Lung microvascular endothelial cell (primary cell): ENCODE results near the gene GSTM3. TPM values are rescaled to one million over a fixed set of nuclear protein-coding genes. Genes with fewer than 3 reads are reported as not detected.

Experiments used
- DNase-seq, 2 donors: peaks; one replicate each; pipeline versions ENCODE4 v3.0.0 to v3.0.0-alpha.2; 2010; ENCODE audit warnings: low read depth in 2 of 2
- total RNA-seq: library from RNA; depleted of rRNA; stranded (reverse); fragments of >200 nt; gene quantifications from 2 replicates; pipeline ENCODE4 v1.2.1, GENCODE V29; 2014

The GSTM3 gene
- total RNA-seq, result 36.3 and 42.9 TPM in 2 replicates

DNA sequence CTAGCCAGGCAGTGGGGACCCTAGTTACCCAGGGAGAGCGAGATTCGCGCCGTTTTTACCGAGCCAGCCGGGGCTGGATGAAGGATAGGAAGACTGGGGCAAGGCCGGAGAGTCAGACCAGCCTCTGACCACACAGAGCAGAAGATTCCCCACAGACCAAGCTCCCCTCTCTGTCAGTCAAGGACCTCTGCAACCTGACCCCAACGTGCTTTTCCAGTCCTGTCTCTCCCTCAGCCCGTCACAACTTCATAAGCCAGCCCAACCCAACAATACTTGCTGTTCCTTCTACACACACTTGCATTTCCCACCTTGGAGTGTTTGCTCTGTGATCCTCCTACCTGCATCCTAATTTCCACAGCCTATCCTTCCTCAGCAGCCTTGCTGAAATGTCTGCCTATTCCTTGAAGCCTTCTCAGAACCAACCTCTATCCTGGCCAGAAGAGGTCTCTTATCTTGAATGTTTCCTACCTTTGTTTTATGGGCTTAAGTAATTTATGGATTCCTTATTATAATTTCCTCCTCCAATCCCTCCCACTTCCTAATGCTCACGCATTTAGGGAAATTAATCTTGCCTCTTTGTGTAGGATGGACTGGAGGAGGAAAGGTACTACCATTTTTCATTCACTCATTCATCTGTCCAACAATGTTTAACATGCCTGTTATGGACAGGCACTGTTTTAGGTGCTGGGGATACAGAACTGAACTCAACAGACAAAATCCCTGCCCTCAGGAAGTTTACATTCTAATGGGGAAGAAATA is at the start of gene GSTM3:
GSTM3 (minus strand) TSS at position 424 of the 759 bp plus-strand sequence. CDS start 751 bp downstream, outside the sequence.
- DNase-seq, result no peak

- DNase-seq, result no peak
Observed at GRCh38 chr1:109790329-109790728, 49.5 kb upstream of the GSTM3 start.

- no peak for DNase-seq
Observed at GRCh38 chr1:109789551-109790180, 48.8 kb upstream of the GSTM3 start.

DNA sequence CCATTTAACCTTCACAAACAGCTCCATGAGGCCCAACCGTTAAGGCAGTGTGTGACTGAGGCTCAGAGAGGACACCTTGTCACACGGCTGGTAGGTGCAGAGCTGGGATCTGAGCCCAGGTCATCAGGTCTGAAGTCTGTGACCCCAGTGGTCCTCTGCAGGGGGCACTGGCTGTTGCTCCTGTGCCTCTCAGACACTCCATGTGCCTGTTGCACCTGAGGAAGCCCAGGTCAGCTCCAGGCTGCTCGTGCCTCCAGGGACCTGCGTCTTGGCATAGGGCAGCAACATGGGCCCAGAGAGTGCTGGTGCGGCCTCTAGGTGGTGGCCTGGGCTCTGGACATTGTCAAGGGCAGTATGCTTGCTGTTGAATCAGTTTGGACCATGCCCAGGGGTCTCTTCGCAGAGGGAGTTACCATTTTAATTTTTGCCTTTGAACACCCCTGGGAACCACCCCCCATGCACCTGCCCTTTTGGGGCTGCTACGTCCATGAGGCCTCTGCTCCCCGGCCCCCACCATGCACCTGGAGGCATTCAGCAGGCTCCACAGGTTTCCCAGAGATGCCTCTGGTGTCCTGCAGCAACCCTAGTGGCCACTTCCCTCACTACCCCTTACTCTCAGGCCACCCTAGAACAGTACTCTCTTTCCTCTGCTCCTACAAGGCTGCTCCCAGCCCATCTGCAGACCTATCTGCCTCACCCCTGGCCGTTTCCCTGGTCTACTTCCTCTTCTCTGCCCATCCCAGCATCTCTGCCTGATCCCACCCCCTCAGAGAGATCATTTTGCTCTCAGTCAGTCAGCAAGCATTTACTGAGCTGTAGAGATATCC is 48.1 kb upstream of the GSTM3 start:
- peak in 1 of 2 donors; percentile 27 for DNase-seq

DNA sequence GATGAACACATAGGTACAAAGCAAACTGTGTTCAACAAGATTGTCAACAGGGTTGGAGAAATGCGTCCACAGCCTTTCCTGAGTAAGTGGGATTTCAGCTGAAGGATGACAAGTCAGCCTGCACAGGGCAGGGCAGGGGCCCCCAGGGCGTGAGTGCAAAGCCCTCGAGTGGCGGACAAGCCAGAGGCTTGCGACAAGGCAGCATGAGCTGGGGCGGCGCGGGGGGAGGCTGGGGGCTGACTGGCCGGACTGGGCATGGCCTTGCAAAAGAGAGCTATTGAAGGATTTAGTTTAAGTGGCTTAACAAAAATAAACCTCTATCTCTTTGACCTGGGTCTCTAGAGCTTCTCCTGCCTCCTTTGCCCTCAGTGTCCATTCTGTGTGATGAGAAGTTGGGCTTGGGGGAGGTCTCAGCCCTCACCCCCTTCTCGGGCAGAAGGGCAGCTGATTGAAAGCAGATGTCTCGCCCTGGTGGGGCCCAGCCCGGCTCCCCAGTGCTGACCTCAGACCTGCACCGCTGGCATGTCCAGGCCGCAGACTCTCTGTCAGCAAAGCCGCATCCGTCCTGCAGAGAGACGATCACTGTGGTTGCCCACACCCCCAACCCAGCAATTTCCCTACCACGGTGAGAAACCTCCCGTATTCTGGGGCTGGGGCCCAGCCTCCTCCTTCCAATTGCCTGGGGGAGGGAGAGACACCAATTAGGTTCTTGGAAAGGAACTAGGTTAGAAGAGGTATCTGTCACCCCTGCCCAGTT is 47.2 kb upstream of the GSTM3 start:
- DNase-seq, result no peak

DNA sequence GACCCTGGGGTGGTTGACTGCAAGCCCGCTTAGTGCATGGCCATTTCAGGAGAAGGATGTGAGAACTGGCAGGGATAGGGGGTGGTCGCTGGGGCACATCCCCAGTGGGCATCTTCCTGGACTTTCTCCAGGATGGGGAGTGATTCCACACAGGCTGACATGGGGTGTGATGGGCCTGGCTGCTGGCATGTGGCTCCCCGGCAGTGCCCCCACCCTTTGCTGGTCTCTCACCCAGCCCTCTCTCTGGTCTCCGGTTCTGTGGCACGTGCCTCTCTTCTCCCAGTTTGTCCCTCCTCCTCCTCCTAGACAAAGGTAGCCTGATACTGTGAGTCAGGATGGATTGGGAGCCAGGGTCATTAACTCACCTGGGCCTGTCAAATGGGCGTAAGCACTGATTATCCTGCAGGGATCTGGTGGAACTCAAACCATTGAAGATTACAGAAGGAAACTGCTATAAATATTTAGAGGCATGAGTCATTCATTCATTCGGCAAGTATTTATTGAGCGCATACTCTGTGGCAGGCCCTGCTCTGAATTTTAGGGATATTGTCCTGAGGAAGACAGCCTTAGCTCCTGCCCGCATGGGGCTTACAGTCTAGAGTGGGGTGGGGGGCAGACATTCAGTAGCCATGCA is 46.5 kb upstream of the GSTM3 start:
- peak in 1 of 2 donors; percentile 36 for DNase-seq

- DNase-seq, result peak in 1 of 2 donors; percentile 26
Observed at GRCh38 chr1:109786531-109787021, 45.7 kb upstream of the GSTM3 start.

DNA sequence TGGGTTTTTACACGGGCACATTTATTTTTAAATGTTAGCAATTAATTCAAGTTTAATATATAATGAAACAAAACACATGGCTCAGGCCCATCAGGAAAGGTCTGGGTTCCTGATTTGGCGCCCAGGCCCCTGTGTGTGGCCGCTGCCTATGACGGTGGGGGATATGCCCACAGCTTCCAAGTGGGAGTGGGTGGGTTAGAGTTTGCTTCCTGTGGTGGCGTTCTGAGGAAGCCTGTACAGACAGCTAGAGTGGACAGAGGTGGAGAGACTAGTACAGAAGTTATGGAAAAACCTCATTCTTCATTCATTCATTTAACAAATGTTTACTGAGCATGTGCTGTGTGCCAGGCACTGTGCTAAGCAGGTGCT is 45.3 kb upstream of the GSTM3 start:
- no peak for DNase-seq

- no peak for DNase-seq
Observed at GRCh38 chr1:109785446-109786111, 44.7 kb upstream of the GSTM3 start.

DNA sequence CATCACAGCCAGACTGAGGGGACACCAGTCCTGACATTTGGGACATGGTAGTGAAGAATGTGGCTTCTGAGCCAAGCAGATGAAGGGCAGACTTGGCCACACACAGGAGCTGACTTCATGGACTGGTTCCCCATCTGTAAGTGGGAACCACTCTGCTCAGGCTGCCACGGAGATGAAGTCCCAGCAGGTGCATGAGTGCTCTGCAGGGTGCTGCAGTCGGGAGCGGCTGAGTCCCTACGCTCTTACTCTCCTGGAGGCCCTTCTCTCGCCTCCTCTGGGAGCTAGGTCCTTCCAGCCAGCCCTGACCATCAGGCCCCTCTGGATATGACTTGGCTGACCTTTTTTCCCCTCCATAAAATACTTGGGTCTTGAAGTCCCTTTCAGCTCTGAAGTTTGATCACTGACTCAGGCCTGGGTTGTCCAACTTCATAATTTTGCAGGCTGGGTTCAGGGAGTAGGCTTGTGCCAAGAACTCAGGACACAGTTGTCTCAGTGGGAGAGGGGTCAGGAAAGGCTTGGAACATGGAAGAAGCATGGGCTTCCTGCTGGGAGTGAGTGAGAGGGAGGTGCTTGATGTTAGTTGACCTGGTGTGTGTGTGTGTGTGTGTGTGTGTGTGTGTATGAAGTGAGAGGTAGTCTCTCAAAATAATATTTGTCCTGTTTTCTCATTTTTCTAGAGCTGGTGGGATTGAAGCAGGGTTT is 43.9 kb upstream of the GSTM3 start:
- peak; percentile 19 to 31 for DNase-seq

DNA sequence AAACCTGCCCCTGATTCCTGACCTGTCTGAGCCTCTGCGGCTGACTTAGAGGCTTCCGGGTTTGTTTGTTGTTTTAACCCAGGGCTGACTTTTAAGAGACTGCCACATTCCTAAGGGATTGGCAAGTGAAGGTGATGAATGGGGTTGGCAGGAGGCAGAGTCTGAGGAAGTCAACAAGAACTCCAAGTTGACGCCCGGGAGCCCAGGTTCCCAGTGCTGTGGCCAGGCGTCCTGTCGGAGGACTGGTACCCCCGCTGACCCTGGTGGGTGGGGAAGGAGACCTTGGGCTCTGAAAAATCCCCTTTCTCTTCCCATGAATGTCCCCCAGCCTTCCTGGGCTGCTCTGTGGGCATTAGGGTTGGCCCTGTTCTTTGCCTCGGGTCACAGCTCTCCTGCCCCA is 42.6 kb upstream of the GSTM3 start:
- peak in 1 of 2 donors; percentile 86 for DNase-seq

GRCh38 chr1:109782927-109783326 is 42.1 kb upstream of the GSTM3 start:
- no peak for DNase-seq

DNA sequence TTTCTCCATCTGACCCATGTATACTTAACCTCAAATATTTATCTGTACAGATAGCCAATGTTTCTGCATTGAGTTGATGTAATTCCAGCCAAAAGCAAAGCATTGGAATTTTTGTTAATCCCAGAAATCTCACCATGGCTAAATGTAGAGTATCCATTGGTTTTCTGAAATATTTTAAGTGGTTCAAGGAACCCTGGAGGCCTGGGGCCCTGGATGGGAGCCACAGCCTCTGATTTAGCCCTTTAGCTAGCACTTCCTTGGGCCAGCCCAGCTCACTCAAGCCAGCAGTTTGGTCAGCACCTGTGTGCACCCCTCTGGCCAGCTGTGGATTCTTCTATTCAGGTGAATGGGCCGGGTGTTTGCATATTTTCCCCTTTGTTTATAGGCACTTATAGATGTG is 41.7 kb upstream of the GSTM3 start:
- DNase-seq, result no peak

GRCh38 chr1:109781806-109782205 is 41.0 kb upstream of the GSTM3 start:
- DNase-seq, result no peak

DNA sequence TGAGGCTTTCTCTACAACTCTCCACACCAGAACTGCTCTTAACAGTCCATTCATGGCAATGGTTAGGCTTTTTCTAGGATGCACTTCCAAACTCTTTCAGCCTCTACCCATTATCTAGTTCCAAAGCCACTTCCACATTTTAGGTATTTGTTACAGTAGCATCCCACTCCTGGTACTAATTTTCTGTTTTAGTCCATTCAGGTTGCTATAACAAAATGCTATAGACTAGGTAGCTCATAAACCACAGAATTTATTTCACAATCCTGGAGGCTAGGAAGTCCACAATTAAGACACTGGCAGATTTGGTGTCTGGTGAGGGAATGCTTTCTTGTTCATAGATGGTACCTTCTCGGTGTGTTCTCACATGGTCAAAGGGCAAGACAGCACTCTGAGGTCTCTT is 40.1 kb upstream of the GSTM3 start:
- DNase-seq, result no peak

DNA sequence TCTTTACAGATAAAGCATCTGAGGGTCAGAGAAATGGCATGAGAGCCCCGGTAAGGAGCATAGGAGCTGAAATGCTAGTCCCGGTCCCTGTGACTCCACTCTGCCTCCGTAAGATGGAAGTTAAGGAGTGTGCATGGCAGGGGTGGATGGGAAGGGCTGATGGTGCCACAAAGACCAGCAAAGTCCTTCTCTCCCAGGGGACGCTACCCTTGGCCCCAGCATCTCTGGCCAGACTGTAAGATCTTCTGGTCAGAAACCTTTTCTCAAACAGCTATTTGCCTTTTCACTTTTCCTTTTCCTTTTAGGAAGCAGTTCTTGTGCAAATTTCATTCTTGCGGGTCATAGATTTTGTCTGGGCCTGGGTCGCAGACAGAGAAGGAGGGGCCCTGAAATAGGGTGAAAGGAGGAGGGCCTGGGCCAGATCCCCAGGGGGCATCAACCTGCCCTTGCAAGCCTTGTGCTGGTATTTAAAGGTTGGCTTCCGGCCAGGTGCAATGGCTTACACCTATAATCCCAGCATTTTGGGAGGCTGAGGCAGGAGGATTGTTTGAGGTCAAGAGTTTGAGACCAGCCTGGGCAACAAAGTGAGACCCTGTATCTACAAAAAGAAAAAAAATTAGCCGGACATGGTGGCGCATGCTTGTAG is 37.3 kb upstream of the GSTM3 start:
- DNase-seq, result no peak

DNA sequence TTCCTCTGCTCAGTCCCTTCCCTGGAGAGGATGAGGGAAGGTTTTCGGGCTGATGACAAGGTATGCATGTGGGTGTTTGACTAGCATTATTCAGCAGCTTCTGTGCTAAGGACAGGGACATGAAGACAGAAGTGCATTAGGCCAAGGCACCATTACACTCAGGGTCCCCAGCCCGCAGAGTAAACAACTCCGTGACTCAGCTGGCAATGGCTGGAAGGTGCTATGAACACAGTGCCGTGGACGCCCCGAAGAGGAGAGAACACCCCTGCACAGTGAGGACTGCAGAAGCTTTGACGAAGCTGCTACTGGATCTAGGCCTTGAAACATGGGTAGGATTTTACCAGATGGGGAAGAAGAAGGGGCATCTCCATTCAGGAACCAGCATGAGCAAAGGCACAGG is 36.6 kb upstream of the GSTM3 start:
- no peak for DNase-seq

DNA sequence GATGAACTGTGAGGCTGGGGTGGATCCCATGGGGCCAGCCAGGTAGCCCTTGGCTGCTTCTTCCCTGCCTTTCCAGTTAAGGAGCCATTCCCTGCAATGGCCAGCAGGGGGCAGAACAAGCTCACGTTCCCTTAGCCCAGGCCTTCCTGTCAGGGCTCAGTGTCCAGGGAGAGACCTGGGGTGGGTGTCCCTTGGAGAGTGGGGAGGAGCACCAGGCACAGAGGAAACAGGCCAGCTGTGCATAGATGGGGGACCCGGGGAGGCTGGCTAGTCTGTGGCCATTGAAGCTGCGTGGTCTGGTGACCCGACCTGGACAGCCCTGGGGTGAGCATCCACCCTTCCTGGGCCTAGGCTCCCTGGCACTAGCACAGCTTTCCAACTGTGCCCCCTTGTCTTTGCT is 36.1 kb upstream of the GSTM3 start:
- peak; percentile 80 to 88 for DNase-seq

DNA sequence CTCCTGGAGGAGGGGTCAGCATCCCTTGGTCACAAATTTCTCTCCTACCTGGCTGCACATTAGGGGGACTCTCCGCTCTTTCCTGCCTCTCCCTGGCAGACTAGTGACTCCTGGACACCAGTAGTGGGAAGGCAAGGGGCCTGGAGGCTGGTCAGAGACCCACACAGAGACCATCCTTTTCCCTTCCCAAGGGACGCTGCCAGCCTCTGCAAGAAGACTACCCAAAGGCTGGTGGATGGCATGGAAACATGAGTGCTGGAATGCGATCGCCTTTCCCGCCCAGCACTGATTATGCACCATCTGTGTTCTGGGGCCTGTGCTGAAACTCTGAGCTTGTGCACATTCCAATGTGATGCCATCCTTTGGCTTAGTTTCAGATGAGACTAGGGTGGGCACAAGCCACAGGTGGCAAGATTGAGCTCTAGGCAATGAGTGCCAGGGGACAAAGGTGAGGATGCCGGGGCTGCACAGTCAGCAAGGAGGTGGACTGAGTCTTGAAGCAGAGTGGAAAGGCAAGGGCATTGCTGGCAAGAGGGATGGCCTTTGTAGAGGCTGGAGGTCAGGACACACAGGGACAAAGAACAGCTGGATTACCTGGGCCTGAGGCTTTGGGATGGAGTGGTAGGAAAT is 35.5 kb upstream of the GSTM3 start:
- DNase-seq, result no peak
